H7 (cell line): Measurements from ENCODE around the gene TOLLIP. TPM values are rescaled to one million over a fixed set of nuclear protein-coding genes. Genes with fewer than 3 reads are reported as not detected.

Source experiments
- DNase-seq: peaks from one replicate; pipeline ENCODE4 v3.0.0; 2012
- H3K27me3 ChIP-seq: 2 replicates; pipeline ENCODE4 v1.6.0; 2011; ENCODE audit warnings: mild to moderate bottlenecking, low read length; ENCODE audit not compliant: control insufficient read depth, insufficient read depth
- H3K36me3 ChIP-seq: replicated peaks from 2 replicates; pipeline ENCODE4 v1.5.1; 2011; ENCODE audit warnings: low read length; ENCODE audit not compliant: control insufficient read depth, insufficient read depth
- H3K4me3 ChIP-seq: 2 replicates; pipeline ENCODE4 v1.5.1; 2011; ENCODE audit warnings: low read depth, mild to moderate bottlenecking, control low read depth, low read length, moderate library complexity; ENCODE audit not compliant: insufficient read depth
- total RNA-seq: library from RNA; depleted of rRNA; stranded (reverse); fragments of >200 nt; shearing (Covaris generic); gene quantifications from 2 replicates; pipeline ENCODE4 v1.2.3, GENCODE V29; 2014

TOLLIP gene
- total RNA-seq, 1 experiment from 2014 or later, result 11.2 TPM

DNA sequence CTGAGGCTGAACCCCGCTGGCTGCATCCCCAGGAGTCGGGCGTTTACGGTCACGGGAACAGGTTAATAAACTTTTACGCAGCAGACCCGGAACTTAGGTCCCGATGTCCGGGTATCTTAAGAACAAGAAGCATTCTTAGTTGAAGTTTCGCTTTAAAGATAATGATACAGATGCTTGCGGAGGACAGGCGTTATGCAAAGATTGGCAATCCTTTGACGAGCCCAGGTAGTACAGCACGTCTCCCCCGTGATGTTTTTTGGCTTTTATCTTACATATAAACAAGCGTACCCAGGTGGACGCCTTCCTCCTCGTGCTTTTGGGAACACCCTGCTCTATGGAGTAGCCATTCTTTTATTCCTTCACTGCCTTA is 871 bp upstream of the TOLLIP start:
- DNase-seq, result no peak
- H3K27me3 ChIP-seq, result no peaks in the 10 kb centered on the region; the same call in 1 of the 2 replicates
- H3K36me3 ChIP-seq, result no peaks in the 10 kb centered on the region
- peak overlapping the region; percentile 73 for H3K4me3 ChIP-seq

DNA sequence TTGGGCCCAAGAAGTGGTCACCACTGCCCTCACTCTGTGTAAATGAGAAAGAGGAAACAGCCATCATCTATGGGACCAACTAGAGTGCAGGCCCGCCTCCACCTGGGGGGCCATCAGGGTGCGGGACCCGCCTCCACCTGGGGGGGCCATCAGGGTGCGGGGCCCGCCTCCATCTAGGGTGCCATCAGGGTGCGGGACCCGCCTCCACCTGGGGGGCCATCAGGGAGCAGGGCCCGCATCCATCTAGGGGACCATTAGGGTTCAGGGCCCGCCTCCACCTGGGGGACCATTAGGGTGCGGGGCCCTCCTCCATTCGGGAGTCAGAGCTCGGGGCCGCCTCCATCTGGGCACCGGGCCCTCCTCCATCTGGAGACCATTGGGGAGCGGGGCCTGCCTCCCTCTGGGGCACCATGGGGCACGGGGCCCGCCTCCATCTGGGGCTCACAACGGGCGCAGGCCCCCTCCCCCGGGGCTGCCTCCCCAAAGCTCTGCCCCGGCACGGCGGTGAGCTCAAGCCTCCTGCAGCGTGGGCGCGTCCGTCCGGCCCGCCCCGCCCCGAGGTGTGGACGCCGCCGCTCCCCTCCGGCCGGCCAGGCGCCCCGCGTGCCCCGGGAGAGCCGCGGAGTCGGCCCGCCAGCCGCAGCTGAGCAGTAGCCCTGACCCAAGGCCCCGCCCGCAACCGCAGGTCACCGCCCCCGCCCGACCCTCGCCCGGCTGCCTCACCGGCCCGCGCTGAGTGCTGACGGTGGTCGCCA is 512 bp downstream of the TOLLIP start:
- Histone ChIP-seq H3K27me3 (no peaks in the 10 kb centered on the region), H3K36me3 (no peaks in the 10 kb centered on the region), H3K4me3 (peak overlapping the region; percentile 57)
- peak; percentile 96 for DNase-seq

DNA sequence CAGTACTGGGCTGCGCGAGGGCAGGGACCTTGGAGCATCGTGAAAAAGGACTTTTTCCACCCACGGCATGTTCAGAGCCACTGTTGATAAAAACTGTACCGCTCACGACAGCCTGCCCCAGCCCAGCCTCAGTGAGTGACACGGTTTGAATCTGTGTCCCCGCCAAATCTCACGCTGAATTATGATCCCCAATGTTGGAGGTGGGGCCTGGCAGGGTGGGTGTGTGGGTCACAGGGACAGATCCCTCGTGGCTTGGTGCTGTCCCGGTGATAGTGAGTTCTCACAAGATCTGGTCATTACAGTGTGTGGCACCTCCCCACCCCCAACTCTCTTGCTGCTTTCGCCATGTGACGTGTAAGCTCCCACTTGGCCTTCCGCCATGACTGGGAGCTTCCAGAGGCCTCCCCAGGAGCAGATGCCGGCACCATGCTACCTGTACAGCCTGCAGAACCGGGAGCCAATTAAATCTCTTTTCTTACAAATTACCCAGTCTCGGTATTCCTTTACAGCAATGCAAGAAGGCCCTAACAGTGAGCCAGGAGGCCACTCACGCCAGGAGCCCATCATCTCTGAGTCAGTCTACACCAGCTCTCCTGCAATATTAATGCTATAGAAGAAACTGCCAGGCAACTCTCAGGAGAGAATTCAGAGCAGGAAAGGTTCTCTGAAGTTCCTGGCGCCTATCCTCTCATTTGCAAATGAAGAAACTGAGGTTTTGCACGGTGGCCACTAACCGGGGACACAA is 1.3 kb downstream of the TOLLIP start:
- DNase-seq, result peak; percentile 33
- Histone ChIP-seq H3K27me3 (no peaks in the 10 kb centered on the region), H3K36me3 (no peaks in the 10 kb centered on the region), H3K4me3 (no peak overlapping the region; the same call in 1 of the 2 replicates)

DNA sequence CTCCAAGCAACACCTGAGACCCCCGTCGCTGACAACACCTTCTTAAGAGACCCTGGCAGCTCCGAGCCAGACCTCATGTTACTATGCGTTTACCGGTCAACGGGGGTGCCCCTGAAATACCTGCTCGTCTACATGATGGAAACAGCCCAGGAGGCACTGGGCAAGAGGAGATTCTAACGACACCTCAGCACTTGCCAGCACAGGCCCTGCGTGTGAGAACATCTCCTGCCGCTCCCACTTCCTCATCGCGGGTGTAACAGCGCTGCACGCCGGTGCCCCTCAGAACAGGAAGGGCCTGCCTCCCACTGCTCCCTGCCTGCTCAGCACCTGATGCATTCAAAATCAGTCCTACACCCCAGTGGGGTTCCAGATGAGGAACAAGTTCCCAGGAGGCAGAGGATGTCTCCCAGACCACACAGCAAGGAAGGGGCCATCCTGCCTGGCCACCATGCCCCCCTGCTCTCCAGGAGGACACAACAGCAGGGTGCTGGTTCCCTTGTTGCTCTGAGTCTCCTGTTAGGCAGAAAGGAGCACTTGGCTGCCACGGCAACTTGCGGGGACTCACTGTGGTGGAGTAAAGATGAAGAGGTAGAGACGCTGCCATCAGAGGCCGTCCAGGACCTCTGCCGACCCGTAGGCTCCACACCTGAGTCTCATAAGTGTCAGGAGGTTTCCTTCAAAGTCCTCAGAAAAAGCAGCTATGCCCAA is 2.1 kb downstream of the TOLLIP start:
- Histone ChIP-seq H3K27me3 (no peaks in the 10 kb centered on the region), H3K4me3 (no peak overlapping the region), H3K36me3 (no peaks in the 10 kb centered on the region)
- DNase-seq, result no peak

DNA sequence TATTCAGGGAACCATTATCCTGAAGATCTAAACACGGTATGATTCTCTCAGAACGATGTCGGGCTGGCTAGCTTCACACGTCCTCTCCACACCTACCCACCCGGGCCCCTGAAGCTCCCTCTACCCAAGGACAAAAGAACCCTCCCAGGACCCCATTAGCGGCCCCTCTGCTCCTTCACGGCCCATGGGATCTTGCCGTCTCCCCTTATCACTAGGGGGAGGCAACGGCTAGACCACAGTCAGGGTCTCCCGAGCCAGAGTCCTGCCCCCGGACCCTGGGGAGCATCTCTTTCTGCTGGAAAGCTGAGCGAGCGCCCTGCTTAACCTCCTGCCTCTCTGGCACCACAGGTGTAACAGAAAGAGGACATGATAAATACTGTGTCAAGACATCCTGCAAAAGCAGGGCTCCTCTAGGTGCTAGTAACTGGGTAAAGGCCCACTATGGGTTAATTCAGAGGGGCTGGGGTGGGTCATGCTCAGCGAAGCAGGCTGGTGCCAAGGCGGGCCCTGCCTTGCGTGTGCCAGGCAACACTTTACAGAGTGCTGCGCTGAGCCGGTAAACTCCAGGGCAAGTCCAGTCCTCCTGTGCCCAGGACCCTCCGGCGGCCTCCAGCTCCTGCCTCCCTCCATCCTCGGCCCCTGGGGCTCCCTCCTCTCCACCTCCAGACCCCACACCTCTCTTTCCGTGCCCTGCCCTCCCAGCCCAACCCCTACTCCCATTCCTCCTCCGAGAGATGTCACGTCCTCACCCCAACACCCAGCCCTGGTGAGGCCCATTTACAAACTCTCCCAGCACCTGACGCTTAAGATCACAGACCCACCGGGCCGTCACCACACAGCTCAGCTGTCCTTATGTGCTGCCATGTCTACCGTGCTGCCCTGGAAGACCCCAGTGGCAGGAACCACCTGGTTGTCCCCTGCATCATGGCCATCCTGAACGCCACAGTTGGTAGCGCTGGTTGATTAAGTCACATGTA is 3.0 kb downstream of the TOLLIP start:
- peak; percentile 22 for DNase-seq

DNA sequence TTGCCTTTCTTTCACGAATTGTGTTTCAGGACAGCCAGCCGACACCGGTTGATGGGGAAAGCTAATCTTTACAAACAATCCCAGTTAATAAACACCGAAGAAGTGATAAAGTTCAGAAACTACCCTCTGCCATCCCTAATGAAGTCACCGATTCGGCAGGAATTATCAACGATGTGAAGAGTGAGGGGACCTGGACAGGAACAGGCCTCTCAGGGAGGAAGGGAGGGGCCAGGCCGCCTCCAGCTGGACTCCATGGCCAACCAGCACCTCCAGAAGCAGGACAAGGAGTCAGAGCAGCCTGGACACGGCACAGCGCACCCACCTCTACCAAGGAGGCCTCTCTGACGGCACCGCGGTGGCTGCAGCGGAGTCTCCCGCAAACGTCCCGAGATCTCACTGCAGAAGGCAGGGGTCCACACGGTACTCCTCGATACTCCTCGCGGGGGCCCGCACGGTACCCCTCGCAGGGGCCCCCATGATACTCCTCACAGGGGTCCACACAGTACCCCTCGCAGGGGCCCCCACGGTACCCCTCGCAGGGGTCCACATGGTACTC is 3.9 kb downstream of the TOLLIP start:
- no peaks in the 10 kb centered on the region for H3K27me3 ChIP-seq

More for the DNA sequence above, 3.0 kb downstream of the TOLLIP start:
- H3K36me3 ChIP-seq, result no peaks in the 10 kb centered on the region
- no peaks in the 10 kb centered on the region for H3K27me3 ChIP-seq
- no peak overlapping the region for H3K4me3 ChIP-seq

DNA sequence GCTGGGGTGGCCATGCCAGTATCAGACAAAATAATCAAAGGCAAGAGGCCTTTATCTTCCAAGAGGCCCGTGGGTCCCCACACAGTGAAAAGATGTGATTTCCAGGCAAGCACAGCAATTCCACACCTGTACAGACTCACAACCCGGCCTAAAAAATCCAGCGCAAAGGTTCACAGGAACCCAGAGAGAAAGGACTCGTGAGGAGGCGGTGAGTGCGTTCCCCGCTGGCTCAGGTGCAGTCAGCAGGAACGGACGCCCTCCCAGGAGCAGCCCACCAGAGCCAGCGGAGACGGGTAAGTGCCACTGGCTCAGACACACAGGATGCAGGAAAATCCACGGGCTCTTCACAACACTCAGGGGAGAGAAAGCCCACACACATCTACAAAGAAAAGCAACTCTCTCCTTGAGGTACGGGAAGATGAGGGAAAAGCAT is 4.4 kb downstream of the TOLLIP start:
- Histone ChIP-seq H3K36me3 (no peaks in the 10 kb centered on the region), H3K27me3 (no peaks in the 10 kb centered on the region), H3K4me3 (no peak overlapping the region)
- DNase-seq, result no peak

More for the DNA sequence above, 3.9 kb downstream of the TOLLIP start:
- Histone ChIP-seq H3K4me3 (no peak overlapping the region), H3K36me3 (no peaks in the 10 kb centered on the region)
- DNase-seq, result peak; percentile 34

DNA sequence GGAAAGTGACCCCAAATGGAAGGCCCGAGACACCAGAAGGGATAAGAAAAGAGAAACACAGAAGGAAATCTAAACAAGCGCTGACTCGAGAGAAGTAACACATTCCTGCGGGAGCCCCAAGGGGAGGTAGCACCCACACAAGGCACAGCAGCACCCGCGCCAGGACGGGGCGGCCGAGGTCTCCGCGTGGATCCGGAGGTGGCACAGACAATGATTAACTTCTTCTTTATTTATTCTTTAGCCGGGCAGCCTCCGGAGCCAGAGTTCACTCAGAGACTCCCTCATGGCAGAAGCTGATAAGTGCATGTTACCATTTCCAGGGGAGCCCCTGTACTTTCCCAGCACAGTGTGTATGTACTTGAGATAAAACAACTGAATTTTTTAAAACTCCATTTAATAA is 5.1 kb downstream of the TOLLIP start:
- no peaks in the 10 kb centered on the region for H3K36me3 ChIP-seq
- DNase-seq, result peak; percentile 33
- no peak overlapping the region for H3K4me3 ChIP-seq
- H3K27me3 ChIP-seq, result no peaks in the 10 kb centered on the region

DNA sequence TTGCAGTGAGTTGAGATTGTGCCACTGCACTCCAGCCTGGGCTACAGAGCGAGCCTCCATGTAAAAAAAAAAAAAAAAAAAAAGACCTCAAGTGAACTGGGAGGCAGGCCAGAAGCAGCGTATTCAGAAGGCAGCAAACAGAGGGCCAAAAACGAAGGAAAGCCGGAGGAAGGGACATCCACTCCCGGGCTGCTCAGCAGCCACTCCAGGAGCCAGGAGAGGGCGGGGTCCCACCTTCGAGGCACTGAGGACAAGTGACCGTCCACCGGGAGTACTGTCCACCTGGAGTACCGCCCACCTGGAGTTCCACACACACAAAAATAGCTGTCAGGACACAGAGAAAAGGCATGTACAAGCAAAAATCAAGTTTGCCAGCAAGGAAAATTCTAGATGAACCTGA is 5.5 kb downstream of the TOLLIP start:
- Histone ChIP-seq H3K27me3 (no peaks in the 10 kb centered on the region), H3K36me3 (no peaks in the 10 kb centered on the region), H3K4me3 (no peak overlapping the region)
- DNase-seq, result peak; percentile 51

DNA sequence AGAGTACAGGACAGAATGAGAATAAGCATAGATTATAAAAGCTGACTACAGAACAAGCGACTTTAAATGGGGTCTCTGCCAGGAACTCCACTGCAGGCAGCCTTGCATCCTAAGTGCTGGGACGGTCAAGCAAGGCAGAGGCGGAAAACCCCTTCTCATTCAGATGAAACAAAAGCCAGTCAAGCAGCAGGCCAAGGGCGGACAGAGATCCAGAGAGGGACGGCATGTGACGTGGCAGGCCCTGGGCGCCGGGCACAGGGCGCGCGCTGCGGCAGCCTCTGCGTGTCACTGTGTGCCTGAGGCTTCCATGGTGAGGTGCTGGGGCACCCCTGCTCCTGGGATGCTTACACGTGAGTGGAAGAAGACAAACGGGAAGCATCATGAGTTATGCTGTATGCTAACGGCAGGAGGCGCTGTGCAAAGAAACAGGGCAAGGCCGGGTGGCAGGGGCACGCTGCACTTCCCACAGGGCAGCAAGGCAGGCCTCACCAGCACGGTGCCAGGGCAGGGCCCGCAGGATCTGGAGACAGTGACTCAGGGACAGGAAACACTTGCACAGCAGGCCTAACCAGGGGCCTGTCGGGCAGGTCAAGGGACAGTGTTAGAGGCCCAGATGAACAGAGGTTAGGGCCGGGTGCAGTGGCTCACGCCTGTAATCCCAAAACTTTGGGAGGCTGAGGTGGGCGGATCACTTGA is 6.2 kb downstream of the TOLLIP start:
- peak; percentile 91 for DNase-seq
- Histone ChIP-seq H3K36me3 (no peaks in the 10 kb centered on the region), H3K4me3 (no peak overlapping the region), H3K27me3 (no peaks in the 10 kb centered on the region)

DNA sequence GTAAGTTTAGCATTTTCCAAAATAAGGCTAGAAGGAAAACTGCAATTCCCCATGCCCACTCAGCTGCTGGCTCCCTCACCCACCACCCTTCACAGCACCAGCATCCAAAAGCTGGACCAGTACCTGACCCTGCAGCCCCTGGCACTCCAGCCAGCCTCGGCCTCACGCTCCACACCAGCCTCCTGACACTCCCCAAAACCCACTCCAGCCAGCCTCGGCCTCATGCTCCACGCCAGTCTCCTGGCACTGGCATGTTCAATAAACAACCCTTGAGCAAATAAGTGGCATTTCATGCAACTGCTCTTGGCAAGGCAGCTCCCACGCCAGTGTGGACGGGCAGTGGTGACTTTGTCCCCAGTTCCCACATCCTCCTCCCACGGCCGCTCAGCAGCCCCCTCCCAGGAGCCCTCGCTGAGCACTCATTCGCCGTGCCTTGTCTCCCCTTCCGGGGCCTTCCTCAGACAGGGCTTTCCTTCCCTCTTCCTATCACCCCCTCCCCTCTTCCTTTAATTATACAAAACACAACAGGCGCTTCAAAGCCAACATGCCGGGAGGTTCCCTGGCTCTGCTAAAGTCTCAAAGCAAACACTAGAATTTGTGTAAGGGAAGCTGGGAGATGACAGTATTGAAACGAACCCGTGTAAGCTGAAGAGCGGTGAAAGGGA is 6.8 kb downstream of the TOLLIP start:
- H3K4me3 ChIP-seq, result no peak overlapping the region
- H3K27me3 ChIP-seq, result no peaks in the 10 kb centered on the region
- DNase-seq, result peak; percentile 70
- no peaks in the 10 kb centered on the region for H3K36me3 ChIP-seq

DNA sequence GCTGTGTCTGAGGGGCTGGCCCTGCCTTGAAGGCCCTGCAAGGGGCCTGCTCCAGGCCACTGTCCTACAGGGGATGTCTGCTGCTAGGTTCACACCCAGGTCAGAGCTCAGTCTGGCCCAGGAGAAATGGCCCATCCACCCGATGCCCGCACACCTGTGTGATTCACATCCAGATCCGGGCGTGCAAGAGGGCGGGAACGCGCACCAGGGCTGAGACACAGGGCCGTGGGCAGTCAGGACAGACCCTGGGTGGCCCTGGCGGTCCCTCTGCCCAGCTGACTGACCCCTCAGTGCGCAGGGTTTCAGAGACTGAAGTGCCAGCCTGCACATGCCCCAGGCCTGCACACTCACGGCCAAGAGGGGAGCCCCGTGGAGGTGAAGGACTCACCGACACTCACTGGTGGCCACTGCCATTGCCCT is 7.4 kb downstream of the TOLLIP start:
- DNase-seq, result no peak
- Histone ChIP-seq H3K27me3 (no peaks in the 10 kb centered on the region), H3K4me3 (no peak overlapping the region), H3K36me3 (no peaks in the 10 kb centered on the region)
